ENCODE data around the gene POP4. TPM values are rescaled to one million over a fixed set of nuclear protein-coding genes. Genes with fewer than 3 reads are reported as not detected.

The POP4 gene
- polyA plus RNA-seq, 4 donors, result 65.2 to 73.9 (median 73.5) TPM

DNA sequence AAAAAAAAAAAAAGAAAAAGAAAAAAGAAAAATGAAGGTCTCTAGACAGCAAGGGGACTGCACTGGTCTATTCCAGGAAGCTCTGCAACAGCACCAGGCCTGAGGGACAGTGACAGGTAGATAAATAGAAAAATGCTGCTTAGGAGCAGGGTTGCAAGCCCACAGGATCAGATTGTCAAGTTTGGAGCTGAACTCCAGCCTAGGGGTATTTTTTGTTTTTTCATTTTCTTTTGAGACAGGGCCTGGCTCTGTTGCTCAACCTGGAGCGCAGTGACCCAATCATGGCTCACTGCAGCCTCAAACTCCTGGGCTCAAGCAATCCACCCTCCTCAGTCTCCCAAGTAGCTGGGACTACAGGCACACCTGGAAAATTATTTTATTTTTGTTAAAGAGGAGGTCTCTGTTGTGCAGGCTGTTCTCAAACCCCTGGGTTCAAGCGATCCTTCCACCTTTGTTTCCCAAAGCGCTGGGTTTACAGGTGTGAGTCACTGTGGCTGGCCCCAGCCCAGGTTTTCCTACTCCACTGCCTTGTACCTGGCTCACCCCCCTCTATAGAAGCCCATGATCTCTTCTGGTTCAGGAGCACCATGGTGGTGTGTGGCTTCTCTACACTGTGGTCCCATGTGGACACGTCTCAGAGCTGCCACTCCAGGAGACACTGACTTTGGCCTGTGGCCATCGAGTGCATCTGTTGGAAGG is 23.9 kb downstream of the POP4 start:
- DNase-seq (ENCODE audit: low read depth in 4 of 4, low spot score in 3 of 4), result no peak

- no peak for DNase-seq (ENCODE audit: low read depth in 4 of 4, low spot score in 3 of 4)
These were observed 24.6 kb downstream of the POP4 start for GRCh38 chr19:29630655-29631054.

DNA sequence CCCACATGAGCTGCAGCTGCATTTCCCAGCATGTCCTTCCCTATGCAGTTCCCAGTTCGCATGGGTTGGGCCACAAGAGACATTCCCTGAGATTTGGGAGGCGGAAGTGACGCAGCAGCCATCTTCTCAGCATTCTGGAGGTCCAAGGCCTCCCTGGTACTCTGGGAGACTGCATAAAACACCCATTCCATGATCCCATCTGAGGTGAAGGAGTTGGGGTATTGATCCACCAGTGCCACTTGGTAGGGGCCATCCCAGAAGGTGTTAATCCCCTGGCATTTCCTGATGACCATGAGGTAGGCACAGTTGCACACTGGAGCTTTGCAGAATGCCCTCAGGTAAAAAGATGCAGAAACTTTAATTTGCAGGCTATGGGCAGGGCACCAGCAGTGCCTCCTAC is 25.4 kb downstream of the POP4 start:
- DNase-seq (ENCODE audit: low read depth in 4 of 4, low spot score in 3 of 4), result no peak

DNA sequence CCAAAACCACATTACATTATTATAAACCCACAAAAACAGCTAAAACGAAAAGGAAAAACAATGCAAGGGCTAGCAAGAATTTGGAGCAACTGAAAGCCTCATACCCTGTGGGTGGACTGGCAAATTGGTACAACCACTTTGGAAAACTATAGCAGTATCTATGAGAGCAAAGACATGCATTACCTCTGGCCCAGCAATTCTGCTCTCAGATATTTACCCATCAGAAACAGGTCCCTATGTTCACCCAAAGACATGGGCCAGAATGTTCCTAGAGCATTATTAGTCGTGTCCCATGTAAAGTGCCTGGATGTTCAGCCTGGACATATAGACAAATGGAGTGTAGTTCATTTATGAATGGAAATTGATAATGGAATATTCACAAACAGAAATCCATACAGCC is 27.9 kb downstream of the POP4 start:
- no peak for DNase-seq (ENCODE audit: low read depth in 4 of 4, low spot score in 3 of 4)

- no peak for DNase-seq (ENCODE audit: low read depth in 4 of 4, low spot score in 3 of 4)
These were observed 28.5 kb downstream of the POP4 start for GRCh38 chr19:29634423-29635130.

- DNase-seq (ENCODE audit: low read depth in 4 of 4, low spot score in 3 of 4), result no peak
These were observed 29.9 kb downstream of the POP4 start for GRCh38 chr19:29635963-29636362.

GRCh38 chr19:29636553-29637360 is 30.7 kb downstream of the POP4 start:
- no peak for DNase-seq (ENCODE audit: low read depth in 4 of 4, low spot score in 3 of 4)

GRCh38 chr19:29639086-29639485 is 33.0 kb downstream of the POP4 start:
- DNase-seq (ENCODE audit: low read depth in 4 of 4, low spot score in 3 of 4), result no peak

- DNase-seq (ENCODE audit: low read depth in 4 of 4, low spot score in 3 of 4), result no peak
These were observed 34.1 kb downstream of the POP4 start for GRCh38 chr19:29640231-29640630.

DNA sequence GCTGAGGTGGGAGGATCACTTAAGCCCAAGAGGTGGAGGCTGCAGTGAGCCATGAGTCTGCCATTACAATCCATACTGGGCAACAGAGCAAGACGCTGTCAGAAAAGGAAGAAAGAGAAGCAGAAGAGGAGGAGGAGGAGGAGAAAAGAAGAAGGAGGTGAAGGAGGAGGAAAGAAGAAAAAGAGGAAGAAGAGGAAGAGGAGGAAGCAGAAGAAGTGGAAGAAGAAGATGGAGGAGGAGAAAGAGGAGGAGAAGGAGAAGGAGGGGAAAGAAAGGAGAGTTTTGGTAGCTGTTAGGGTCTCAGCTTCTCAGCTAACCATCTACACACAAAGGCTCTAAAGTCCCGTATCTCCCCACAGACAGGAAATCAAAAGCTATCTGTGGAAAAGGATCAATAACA is 35.5 kb downstream of the POP4 start:
- no peak for DNase-seq (ENCODE audit: low read depth in 4 of 4, low spot score in 3 of 4)

- DNase-seq (ENCODE audit: low read depth in 4 of 4, low spot score in 3 of 4), result no peak
These were observed 37.4 kb downstream of the POP4 start for GRCh38 chr19:29643361-29643935.

- no peak for DNase-seq (ENCODE audit: low read depth in 4 of 4, low spot score in 3 of 4)
These were observed 38.1 kb downstream of the POP4 start for GRCh38 chr19:29644210-29644609.

DNA sequence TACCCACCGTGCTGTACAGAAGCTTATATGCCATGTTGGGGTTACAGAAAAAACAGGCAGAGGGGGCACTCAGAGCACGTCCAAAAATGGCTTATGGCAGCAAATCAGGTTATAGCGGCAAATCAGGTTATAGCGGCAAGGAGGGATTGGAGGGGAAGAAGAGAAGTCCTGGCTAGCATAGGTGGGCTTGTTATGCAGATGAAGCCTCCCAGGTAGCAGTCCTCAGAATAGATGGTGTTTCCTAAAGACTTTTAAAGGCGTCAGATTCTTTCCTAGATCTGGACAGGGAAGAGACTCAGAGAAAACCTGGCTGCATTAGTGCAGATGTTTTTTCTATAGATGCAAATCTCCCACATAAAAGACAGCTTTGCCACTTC is 39.4 kb downstream of the POP4 start:
- DNase-seq (ENCODE audit: low read depth in 4 of 4, low spot score in 3 of 4), result no peak

DNA sequence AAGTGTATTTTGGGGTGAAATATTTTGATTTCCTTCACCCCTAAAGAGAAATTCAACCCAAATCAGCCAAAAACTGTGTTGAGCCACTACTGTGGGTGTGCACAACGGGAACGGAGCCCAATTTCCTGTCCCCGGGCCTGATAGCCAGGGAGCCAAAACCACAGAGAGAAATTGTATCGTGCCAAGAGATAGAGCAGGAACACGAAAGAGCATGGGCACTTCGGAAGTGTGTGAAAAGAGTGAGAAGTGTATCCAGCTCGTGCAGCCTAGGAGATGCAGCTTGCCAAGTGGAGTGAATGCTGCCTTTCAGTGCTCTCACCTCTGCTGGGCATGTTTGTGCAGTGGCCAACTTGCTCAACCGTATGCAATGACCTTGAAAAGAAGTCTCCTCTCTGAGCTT is 39.8 kb downstream of the POP4 start:
- no peak for DNase-seq (ENCODE audit: low read depth in 4 of 4, low spot score in 3 of 4)

- no peak for DNase-seq (ENCODE audit: low read depth in 4 of 4, low spot score in 3 of 4)
These were observed 44.8 kb downstream of the POP4 start for GRCh38 chr19:29650772-29651387.

GRCh38 chr19:29651622-29652394 is 45.7 kb downstream of the POP4 start:
- no peak for DNase-seq (ENCODE audit: low read depth in 4 of 4, low spot score in 3 of 4)

GRCh38 chr19:29653398-29653797 is 47.3 kb downstream of the POP4 start:
- no peak for DNase-seq (ENCODE audit: low read depth in 4 of 4, low spot score in 3 of 4)

- DNase-seq (ENCODE audit: low read depth in 4 of 4, low spot score in 3 of 4), result no peak
These were observed 49.7 kb downstream of the POP4 start for GRCh38 chr19:29655648-29656335.

GRCh38 chr19:29658221-29658991 is 52.3 kb downstream of the POP4 start:
- no peak for DNase-seq (ENCODE audit: low read depth in 4 of 4, low spot score in 3 of 4)

Data from right renal pelvis (tissue), 4 donors.